Measurements from ENCODE around the gene GAS7.
A peak's percentile ranks its signal among the peaks of the same experiment; 100 is the strongest.

GAS7 gene

DNA sequence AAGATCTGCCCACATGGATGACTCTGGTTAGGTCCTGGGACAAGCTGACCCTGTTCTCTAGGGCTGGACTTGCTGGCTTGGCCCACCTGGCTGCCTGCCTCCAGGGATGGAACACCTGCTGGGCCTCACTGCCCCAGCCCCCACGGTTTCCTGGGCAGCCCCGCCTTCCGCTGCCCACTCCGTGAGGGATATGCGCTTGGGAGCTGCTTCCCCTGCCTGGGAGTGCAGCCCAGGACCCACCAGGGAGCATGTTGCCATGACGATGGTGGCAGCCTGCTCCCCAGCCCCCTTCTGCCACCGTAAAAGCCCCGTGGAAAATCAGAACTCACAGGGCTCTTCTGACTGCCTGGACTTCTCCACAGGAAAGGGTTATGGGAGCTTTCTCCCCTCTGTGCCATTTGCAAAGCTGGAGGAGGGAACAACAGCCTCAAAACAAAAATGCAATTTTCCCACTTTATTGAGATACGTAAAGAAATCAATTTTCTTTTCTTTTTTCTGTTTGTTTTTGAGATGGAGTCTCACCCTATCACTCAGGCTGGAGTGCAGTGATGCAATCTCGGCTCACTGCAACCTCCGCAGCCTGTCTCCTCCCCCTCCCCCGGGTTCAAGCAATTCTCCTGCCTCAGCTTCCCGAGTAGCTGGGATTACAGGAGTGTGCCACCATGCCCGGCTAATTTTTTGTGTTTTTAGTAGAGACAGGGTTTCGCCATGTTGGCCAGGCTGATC is 18.0 kb upstream of the GAS7 start:
- TF ChIP-seq JUND (IDR thresholded peaks at IDR 0.05; ENCODE audit: low read depth), result no peak
- in situ Hi-C loops (cut with HindIII; ENCODE audit: low pct_unique_long_range_greater_than_20kb, low sequenced_read_pairs), result no loop called here
- no peak for DNase-seq (ENCODE audit: low read depth in 1 of 2, low spot score in 1 of 2)

DNA sequence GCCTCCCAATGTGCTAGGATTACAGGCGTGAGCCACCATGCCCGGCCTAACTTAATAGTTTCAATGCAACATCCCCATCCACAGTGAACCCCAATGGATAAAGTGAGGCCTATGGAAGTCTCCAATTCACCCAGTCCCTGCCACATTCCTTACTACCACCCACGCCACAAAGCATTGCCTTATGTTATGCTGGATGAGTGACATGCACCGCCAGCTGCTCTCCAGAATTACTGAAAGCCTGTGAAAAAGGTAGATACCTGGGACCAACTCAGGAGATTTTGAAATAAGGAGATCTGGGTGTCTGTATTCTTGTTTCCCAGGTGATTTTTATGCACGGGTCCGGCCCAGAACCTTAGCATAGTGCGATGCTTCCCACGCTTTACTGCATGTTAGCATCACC is 16.9 kb upstream of the GAS7 start:
- no peak for TF ChIP-seq JUND (IDR thresholded peaks at IDR 0.05; ENCODE audit: low read depth)
- in situ Hi-C loops (cut with HindIII; ENCODE audit: low pct_unique_long_range_greater_than_20kb, low sequenced_read_pairs), result no loop called here
- DNase-seq (ENCODE audit: low read depth in 1 of 2, low spot score in 1 of 2), result no peak

DNA sequence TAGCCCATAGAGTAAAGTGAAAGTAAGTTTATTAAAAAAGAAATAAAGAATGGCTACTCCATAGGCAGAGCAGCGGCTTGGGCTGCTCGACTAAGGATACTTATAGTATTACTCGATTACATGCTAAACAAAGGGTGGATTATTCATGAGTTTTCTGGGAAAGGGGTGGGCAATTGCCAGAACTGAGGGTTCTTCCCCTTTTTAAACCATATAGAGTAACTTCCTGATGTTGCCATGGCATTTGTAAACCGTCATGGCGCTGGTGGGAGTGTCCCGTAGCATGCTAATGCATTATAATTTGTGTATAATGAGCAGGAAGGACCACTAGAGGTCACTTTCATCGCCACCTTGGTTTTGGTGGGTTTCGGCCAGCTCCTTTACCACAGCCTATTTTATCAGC is 13.3 kb upstream of the GAS7 start:
- in situ Hi-C loops (cut with HindIII; ENCODE audit: low pct_unique_long_range_greater_than_20kb, low sequenced_read_pairs), result no loop called here
- no peak for TF ChIP-seq JUND (IDR thresholded peaks at IDR 0.05; ENCODE audit: low read depth)
- no peak for DNase-seq (ENCODE audit: low read depth in 1 of 2, low spot score in 1 of 2)

DNA sequence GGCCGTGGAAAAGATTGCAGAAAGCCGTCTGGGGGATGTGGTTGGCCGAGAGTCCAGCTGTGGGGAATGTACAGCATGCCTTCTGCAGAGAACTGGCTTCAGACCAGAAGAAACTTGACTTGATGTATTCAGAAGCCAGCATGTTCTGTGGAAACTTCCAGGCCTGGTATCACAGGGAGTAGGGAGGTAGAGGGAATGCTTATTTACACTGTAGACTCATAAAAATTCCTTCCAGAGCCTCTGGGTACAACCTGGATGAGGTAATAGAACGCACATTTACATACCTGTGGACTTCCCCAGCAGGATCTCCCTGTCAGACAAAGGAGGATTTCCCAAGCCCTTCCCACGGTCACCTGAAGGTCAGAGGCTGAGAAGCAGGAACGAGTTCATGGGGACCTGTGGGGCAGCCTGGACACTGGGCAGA is 11.8 kb upstream of the GAS7 start:
- in situ Hi-C loops (cut with HindIII; ENCODE audit: low pct_unique_long_range_greater_than_20kb, low sequenced_read_pairs), result no loop called here
- peak; percentile 37 to 96 for DNase-seq (ENCODE audit: low read depth in 1 of 2, low spot score in 1 of 2)
- peak; percentile 75 for TF ChIP-seq JUND (IDR thresholded peaks at IDR 0.05; ENCODE audit: low read depth)

DNA sequence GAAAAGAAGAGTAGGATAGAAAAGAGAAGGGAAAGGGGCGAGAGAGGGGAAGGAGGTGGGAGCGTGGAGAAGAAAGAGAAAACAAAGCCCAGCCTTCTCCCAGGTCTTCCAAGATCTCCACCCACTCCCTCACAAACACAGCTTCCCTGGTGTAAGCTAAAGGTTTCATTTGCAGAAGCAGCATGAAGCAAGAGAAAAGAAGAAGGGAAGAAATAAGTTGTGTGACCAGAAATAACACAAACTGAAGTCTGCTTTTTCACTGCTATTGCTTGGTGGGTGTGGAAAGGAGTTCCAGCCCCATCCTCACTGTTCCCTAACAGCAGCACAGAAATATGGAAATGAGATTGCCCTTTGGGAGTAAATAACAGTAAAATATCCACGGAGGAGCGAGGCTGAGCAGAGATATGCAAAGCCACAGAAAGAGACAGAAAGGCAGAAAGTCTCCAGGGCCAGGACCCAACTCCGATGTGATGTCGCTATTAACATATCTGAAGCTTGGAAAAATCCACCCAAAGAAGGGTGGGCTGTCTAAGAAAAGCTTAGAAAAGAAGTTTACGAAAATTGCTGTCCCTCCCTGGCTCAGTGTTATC is 10.3 kb upstream of the GAS7 start:
- no peak for DNase-seq (ENCODE audit: low read depth in 1 of 2, low spot score in 1 of 2)
- TF ChIP-seq JUND (IDR thresholded peaks at IDR 0.05; ENCODE audit: low read depth), result no peak
- in situ Hi-C loops (cut with HindIII; ENCODE audit: low pct_unique_long_range_greater_than_20kb, low sequenced_read_pairs), result no loop called here

DNA sequence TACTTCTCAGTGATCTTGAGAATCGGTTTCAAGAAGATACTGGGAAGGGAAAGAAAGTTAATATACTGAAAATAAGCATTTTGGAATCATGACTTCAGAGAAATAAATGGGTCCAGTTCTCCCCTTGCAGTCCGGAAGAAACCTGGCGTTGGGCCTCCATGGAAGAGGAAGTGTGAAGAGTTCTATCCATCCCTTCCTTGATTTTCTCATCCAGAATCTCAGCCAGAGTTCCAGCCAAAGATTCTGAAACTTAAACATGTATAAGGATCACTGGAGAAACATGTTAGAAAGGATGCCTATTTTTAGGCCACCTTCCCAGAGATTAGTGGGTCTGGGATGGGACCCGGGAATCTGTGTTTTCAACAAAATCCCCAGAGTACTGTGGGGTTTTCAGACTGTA is 8.7 kb upstream of the GAS7 start:
- no peak for TF ChIP-seq JUND (IDR thresholded peaks at IDR 0.05; ENCODE audit: low read depth)
- in situ Hi-C loops (cut with HindIII; ENCODE audit: low pct_unique_long_range_greater_than_20kb, low sequenced_read_pairs), result no loop called here

DNA sequence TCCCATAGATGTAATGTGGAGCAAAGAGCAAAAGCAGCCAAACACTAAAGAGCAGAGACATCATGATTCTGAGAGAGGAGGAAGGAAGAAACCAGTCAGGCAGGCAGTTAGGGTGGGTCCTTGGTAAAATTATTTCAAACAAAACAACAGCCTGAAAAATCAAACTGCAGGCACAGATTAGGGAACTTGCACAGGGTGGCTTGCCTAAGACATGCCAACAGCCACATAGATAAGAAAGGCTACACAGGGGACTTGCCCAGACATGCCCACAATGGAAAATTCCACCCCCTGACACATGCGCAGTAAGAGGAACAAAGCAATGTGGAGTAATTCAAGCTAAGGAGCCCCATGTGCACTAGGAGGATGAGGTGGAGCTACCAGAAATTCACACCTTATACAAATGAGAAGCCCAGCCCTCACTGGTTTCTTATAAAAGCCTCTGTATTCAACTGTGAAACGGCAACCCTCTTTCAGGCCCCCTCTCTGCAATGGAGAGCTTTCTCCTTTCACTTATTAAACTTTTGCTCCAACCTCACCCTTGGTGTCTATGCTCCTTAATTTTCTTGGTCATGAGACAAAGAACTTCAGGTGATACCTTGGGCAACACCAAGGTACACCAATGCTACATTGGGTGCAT is 7.3 kb upstream of the GAS7 start:
- in situ Hi-C loops (cut with HindIII; ENCODE audit: low pct_unique_long_range_greater_than_20kb, low sequenced_read_pairs), result no loop called here
- TF ChIP-seq JUND (IDR thresholded peaks at IDR 0.05; ENCODE audit: low read depth), result no peak
- DNase-seq (ENCODE audit: low read depth in 1 of 2, low spot score in 1 of 2), result no peak

More for the DNA sequence above, 8.7 kb upstream of the GAS7 start:
- DNase-seq (ENCODE audit: low read depth in 1 of 2, low spot score in 1 of 2), result no peak

DNA sequence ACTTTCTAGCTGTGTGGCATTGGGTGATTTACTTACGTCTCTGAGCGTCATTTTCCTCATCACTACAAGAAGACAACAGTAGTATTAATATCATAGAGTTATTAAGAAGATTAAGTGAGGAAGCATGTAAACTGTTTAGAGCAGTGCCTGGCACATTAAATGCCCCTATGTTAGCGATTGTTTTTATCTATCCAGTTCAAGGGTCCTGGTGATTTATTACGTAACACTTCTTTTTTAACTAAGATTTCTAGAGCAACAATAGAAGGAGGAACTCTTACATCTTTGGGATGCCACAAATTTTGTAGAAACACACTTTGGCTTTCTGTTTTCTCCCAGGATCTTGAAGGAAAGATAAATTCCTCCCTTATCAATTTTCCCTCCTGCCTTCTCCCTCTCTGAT is 3.3 kb upstream of the GAS7 start:
- DNase-seq (ENCODE audit: low read depth in 1 of 2, low spot score in 1 of 2), result no peak
- in situ Hi-C loops (cut with HindIII; ENCODE audit: low pct_unique_long_range_greater_than_20kb, low sequenced_read_pairs), result no loop called here
- TF ChIP-seq JUND (IDR thresholded peaks at IDR 0.05; ENCODE audit: low read depth), result no peak

DNA sequence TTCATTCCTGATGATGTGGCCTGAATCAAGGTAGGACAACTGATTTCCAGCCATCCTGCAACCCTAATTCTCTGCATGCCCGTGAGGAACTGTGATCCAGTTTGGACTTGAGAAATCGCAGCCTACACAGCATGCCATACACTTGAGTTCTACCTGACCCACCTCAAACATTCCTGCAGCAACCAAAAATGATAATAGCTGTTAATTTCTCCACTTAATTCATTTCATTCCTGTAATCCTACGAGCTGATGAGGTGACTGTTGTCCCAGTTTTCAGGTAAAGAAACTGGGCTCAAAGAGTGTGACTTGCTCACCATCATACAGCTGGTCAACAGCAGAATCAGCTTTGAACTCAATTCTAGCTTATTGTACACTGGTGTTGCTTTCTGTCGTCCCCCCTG is 2.2 kb upstream of the GAS7 start:
- no peak for TF ChIP-seq JUND (IDR thresholded peaks at IDR 0.05; ENCODE audit: low read depth)
- no peak for DNase-seq (ENCODE audit: low read depth in 1 of 2, low spot score in 1 of 2)
- in situ Hi-C loops (cut with HindIII; ENCODE audit: low pct_unique_long_range_greater_than_20kb, low sequenced_read_pairs), result no loop called here

DNA sequence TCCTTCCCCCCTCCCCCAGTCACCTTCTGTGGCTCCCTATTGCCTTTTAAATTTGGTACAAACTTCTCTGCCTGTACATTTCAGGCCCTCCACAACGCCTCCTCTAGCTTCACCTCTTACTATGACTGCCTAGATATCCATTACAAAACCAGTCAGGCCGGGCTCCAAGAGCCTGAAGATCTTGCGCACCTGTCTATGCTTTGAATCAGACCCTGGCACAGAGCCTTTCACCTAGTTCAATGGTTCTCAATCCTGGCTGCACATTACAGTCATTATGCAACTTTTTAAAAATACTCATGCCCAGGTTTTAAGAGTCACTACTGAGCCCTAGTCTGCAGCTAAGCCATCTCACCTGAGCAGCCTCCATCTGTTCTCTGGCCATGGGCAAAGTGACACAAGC is 1.6 kb upstream of the GAS7 start:
- in situ Hi-C loops (cut with HindIII; ENCODE audit: low pct_unique_long_range_greater_than_20kb, low sequenced_read_pairs), result no loop called here
- DNase-seq (ENCODE audit: low read depth in 1 of 2, low spot score in 1 of 2), result no peak
- no peak for TF ChIP-seq JUND (IDR thresholded peaks at IDR 0.05; ENCODE audit: low read depth)

DNA sequence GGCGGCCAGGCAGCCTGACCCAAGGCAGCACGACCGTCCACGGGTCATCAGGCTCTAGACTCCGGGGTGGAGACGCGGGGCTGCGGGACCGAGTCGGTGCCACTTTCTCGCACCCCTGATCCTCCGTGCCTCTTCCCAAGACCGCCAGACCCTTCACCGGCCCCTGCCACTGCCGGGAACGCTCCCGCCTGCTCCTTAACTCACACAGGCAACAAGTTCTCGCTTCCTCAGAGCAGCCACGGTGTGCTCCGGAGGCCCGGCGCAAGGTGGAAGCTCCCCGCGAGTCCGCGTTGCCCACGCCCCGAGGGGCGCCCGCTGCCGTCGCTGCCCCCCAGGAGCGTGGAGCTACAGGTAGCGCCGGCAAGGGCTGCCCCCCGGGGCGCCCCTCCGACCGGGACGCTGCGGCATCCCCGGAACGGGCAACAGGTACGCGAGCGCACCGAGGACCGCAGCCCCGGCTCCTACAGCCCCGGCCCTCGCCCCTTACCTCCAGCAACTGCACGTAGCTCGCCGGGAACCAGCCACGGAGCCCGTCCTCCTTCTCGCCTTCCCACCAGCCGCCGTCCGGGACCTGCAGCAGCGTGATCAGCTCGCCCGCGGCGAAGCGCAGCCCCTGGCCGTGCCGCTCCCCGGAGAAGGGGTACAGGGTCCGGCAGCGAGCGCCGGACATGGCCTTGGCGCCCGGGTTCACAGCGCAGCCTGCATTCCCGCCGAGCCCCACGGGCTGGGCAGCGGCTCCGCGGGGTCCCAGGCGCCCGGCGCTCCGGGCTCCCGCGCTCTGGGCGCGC is 491 bp downstream of the GAS7 start:
- no peak for TF ChIP-seq JUND (IDR thresholded peaks at IDR 0.05; ENCODE audit: low read depth)
- in situ Hi-C loops (cut with HindIII; ENCODE audit: low pct_unique_long_range_greater_than_20kb, low sequenced_read_pairs), result no loop called here
- DNase-seq (ENCODE audit: low read depth in 1 of 2, low spot score in 1 of 2), result no peak

DNA sequence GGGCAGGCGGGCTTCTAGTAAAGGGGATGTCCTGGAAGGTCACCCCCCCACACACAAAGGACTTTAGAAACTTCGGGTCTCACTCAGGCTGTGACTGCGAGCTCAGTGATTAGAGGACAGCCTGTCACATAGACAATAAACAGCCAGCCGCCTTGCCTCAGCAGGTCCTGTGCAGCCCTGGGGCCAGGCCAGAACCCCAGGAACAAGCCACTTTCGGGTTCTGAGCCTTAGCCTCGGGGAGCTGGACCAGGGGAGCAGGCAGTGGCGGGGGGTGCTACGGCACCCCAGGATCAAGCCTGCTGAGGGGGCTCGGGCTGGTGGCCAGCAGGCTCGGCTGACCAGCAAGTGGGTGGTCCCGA is 1.1 kb downstream of the GAS7 start:
- no peak for TF ChIP-seq JUND (IDR thresholded peaks at IDR 0.05; ENCODE audit: low read depth)
- in situ Hi-C loops (cut with HindIII; ENCODE audit: low pct_unique_long_range_greater_than_20kb, low sequenced_read_pairs), result no loop called here
- no peak for DNase-seq (ENCODE audit: low read depth in 1 of 2, low spot score in 1 of 2)

DNA sequence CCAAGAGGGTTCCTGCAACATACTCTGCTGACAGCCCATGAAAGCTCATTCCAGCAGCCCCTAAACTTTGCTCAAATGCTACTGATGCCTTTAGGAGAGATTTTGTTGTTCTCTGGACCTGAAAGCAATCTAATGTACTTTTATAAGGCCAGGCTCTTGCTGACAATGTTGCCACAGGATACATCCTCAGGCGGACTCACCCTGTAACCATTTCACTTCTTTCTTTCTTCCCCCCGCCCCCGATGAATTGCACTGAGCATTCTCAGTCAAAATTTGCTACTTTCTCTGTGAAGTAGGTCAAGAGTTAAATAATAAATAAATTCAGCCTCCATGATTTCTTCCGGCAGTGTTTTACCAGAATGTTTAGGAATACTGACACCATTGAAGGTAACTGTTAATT is 1.5 kb downstream of the GAS7 start:
- in situ Hi-C loops (cut with HindIII; ENCODE audit: low pct_unique_long_range_greater_than_20kb, low sequenced_read_pairs), result no loop called here
- DNase-seq (ENCODE audit: low read depth in 1 of 2, low spot score in 1 of 2), result no peak
- TF ChIP-seq JUND (IDR thresholded peaks at IDR 0.05; ENCODE audit: low read depth), result no peak
